A172 (cell line): ENCODE measurements around the gene GTF2A1. TPM values are rescaled to one million over a fixed set of nuclear protein-coding genes. Genes with fewer than 3 reads are reported as not detected.

Experiments used
- DNase-seq: peaks from one replicate; pipeline ENCODE4 v3.0.0-alpha.2; 2015; ENCODE audit warnings: low spot score
- total RNA-seq: library from RNA; depleted of rRNA; stranded (reverse); fragments of >200 nt; shearing (Covaris generic); gene quantifications from 2 replicates; pipeline ENCODE4 v1.2.3, GENCODE V29; 2014; rRNA removed

GTF2A1 gene
- total RNA-seq, 1 experiment from 2014 or later = 16.0 TPM

DNA sequence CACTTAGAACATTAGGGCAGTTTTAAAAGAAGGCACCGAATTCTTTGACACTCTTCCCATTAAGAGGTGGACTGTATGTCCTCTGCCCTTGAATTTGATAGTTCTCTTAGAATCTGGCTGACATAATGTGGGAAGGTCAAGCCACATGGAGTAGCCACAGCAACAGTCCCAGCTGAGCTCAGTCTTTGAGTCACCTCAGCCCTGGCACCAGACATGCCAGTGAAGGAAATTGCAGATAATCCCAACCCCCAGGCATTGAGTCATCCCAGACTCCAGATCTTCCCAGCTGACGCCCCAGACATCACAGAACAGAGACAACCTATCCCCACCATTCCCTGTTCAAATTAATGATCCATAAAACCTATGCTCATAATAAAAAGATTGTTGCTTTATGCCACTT lies 83.4 kb downstream of the GTF2A1 start:
- DNase-seq = peak; percentile 91

DNA sequence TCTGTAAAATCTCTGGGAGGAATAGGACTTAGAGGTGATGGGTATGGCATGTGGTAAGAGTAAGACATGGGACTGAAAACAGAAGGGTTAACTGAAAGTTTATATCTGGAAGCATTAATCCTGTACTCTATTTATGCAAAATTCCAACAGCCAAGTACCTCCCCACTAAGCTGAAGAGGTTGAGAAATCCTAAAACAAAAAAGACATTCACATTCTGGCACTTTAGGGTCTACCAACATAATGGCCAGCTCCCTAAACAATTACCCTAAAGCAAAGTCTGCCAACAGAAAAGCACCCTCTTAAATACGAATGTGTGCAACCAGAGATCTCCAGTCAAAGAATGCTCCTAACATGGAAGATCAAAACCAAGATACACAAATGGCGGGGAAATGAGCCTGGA lies 87.4 kb downstream of the GTF2A1 start:
- no peak for DNase-seq

DNA sequence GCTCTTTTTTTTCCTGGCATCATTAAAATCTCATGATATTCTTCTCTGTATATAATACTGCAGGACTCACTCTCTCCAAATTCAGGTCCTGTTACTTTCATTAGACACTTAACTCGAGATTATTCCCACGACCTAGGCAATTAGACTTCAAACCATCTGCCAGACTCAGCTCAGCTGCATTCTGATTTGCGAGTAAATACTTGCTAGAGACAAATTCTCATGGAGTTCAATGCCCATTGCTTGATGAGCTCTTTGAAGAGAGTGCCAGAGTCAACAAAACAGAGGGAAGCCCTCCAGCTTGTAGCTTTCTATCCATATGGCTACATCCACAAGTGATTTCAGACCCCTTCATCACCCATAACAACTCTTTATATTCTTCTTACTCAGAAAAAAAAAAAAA lies 88.3 kb downstream of the GTF2A1 start:
- no peak for DNase-seq

- no peak for DNase-seq
These were observed 91.5 kb downstream of the GTF2A1 start for GRCh38 chr14:81129242-81129641.

DNA sequence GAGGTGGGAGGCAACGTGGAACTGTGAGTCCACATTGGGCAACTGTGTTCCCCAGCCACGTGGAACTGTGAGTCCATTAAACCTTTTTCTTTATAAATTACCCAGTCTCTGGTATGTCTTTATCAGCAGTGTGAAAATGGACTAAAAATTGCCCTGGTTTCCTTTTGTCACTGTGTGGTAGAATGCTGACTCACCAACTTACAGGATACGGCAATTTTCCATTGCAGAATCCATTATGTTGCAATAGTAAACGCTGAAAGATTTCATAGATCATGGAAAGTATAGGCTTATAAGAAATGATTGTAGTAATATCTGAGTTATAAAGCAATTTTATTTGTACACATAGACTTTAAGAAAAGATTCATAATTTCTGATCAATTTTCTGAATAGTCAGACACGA lies 93.0 kb downstream of the GTF2A1 start:
- no peak for DNase-seq

- DNase-seq = no peak
These were observed 95.2 kb downstream of the GTF2A1 start for GRCh38 chr14:81125536-81125935.

Other genes starting within 250 kb of the GTF2A1 start
- gene STON2, start 179.4 kb upstream of the GTF2A1 start, total RNA-seq = 0.52 and 1.6 TPM in 2 replicates